PC-9 (cell line): ENCODE data around the gene RAB30.

Experiments
- CTCF ChIP-seq: fragments of 200-600 bp; sonication (generic); conservative IDR thresholded peaks from 2 replicates; pipeline ENCODE4 v1.6.1; 2017; ENCODE audit warnings: mixed run types, antibody characterized with exemption, mild to moderate bottlenecking, moderate library complexity
- EZH2 ChIP-seq: fragments of 200-600 bp; sonication (generic); IDR thresholded peaks from 2 replicates; pipeline ENCODE4 v1.8.0; 2017; ENCODE audit warnings: antibody characterized with exemption, low read depth

GRCh38 chr11:83046621-83047172 is 25.0 kb downstream of the RAB30 start:
- TF ChIP-seq CTCF (no peak), EZH2 (no peak)
